Retinal pigment epithelial cell (primary cell): ENCODE results near the gene MRPL38.

ENCODE experiments used
- DNase-seq: peaks from one replicate; pipeline ENCODE4 v3.0.0-alpha.2; 2010; ENCODE audit warnings: low read depth
- H3K4me3 ChIP-seq: 2 replicates; pipeline ENCODE4 v1.5.1; 2011; ENCODE audit warnings: mild to moderate bottlenecking, low read length, control low read depth, moderate library complexity
- TF ChIP-seq, protein P1 (sequence below): conservative IDR thresholded peaks from 2 replicates; pipeline ENCODE4 v1.5.1; 2011; ENCODE audit warnings: low read depth, low read length, control low read depth, inconsistent platforms

Gene MRPL38

DNA sequence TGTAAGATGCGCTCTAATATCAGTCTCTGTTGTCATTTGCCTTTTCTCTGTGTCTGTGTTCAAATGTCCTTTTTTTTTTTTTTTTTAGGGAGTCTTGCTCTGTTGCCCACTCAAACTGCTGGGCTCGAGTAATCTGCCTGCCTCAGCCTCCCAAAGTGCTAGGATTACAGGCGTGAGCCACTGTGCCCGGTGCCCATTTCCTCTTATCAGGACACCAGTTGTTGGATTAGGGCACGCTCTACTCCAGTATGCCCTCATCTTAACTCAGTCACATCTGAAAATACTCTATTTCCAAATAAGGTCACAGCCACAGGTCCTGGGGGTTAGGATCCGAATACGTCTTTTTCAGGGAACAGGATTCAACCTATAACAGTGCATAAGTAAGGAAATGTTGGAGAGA lies 24.4 kb downstream of the MRPL38 start:
- H3K4me3 ChIP-seq = no peak overlapping the region
- TF ChIP-seq, protein P1, sequence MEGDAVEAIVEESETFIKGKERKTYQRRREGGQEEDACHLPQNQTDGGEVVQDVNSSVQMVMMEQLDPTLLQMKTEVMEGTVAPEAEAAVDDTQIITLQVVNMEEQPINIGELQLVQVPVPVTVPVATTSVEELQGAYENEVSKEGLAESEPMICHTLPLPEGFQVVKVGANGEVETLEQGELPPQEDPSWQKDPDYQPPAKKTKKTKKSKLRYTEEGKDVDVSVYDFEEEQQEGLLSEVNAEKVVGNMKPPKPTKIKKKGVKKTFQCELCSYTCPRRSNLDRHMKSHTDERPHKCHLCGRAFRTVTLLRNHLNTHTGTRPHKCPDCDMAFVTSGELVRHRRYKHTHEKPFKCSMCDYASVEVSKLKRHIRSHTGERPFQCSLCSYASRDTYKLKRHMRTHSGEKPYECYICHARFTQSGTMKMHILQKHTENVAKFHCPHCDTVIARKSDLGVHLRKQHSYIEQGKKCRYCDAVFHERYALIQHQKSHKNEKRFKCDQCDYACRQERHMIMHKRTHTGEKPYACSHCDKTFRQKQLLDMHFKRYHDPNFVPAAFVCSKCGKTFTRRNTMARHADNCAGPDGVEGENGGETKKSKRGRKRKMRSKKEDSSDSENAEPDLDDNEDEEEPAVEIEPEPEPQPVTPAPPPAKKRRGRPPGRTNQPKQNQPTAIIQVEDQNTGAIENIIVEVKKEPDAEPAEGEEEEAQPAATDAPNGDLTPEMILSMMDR = no peak
- no peak for DNase-seq

DNA sequence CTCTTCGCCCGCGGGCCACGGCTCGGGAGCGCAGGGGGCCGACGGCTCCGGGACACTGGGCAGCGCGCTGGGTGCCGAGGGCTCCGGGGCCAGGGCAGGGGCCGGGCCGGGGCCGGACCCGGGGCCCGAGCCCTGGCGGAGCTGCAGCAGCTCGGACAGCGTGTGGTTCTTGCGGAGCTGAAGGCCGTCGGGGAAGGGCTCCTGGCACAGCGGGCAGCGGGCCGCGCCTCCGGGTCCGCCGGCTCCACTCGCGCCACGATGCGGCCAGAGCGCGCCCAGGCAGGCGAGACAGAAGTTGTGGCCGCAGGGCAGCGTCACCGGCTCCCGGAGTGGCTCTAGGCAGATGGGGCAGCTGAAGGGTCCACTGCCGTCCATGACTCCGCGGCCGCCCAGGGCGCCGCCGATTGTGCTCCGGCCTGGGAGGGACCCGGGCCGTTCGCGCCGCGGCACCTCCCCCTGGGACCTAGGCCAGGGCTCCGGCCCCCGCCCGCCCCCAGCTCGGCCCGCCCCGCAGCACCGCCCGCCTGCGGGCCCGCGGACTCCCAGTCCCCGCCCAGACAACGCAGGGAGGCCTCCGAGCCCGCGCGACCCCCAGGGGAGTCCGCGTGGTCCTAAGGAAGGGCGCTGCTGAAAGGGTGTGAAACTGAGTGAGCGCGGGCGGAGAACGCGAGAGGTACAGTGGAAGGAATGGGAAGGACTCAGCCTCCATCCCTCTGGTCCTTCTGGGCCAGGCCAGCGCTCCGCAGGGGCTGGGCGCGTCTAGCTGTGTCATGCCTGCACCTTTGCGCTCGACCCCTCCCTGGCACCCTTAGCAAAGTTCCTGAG lies 26.3 kb downstream of the MRPL38 start, which contains the start of gene TRIM47:
TRIM47 (minus strand) TSS at position 408 of the 825 bp plus-strand sequence; CDS start at position 375, 33 bp downstream.
- TF ChIP-seq, protein P1 = peak; percentile 21
- peak within 1 kb of the TSS; percentile 75 for H3K4me3 ChIP-seq
- DNase-seq = no peak

DNA sequence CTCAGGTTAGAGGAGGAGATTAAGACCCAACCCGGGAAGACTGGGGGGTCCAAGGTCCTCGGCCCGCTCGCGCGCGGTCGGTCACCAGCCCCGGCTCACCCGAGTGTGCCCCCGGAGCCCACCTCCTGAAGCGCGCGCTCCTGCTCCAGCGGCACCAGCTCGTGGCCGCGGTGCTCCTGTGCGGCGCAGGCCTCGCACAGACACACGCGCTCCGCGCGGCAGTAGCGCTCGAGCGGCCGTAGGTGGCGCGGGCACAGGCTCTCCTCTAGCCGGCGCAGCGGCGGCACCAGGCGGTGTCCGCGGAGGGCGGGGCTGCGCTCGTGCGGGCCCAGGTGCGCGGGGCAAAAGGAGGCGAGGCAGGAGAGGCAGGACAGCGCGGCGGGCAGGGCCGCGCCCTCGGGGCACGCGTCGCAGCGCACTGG lies 26.9 kb downstream of the MRPL38 start:
- peak overlapping the region; percentile 75 for H3K4me3 ChIP-seq
- TF ChIP-seq, protein P1 = peak; percentile 51
- no peak for DNase-seq

DNA sequence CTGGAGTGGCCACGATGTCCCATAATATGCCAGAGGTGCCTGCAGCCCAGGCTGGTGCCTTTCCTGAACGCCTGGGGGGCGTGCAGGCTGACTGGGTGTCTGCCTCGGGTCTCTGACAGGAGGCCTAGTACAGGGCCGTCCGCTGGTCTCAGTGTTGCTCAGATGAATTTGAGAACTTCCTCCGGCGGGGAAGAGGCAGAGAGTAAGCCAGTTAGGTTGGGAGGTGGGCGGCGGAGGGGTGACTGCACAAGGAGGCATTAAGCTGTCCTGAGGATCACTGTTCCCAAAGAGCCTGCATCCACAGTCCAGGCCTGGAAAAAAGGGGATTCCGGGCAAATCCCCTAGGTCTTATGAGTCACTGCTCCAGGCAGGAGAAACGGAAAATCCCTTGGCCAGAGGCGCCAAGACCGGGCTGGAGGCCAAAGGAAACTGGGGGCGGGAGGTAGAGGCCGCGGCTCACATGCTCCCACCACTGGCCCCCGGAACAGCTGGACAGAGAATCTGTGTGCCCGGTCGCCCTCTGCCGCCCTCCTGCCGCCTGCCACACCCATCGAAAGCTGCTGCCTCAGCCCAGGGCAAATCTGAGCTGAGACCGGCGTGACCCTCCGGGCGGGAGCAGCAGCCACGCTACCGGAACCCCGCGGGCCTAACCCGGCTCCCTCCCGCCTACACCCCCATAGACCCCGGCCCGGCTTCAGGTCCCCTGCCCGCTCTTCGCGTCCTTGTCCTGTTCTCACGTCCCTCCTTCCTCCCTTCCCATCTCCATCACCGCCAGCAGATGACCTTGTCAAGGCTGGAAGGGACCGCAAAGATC lies 27.5 kb downstream of the MRPL38 start:
- TF ChIP-seq, protein P1 = no peak
- H3K4me3 ChIP-seq = peak overlapping the region; percentile 75
- DNase-seq = peak; percentile 92

DNA sequence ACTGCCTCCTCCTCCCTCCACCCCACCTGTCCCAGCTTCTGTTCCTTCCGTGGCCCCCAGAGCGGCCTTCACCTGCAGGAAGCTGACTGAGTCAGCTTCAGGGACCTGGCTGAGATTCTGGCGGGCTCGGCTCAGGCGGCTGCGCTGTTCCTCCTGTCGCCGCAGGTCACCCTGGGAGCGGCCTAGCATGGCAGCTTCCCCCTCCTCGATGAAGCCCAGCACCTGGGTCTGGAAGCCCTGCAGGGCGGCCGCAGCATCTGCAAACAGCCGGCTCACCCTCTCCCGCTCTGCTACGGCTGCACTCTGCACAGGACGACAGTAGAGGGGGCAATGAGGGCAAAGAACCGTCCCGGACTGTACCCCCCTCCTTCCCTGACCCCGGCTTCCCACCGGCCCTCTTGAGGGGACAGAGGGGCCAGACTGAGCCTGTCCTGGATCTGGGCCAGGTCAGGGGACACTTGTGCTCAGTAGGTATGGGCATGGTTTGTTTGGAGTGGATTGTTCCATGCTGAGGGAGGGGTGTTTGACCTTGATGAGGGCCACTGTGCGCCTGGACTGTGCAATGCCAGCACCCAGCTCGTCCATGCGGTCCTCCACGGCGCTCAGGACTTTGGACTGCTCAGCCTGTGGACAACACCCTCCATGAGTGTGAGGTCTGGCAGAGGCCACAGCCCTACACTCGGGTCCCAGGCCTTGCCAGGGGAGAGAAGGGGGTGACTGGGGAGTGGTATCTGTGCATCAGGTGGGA lies 28.3 kb downstream of the MRPL38 start:
- H3K4me3 ChIP-seq = peak overlapping the region; percentile 75
- TF ChIP-seq, protein P1 = peak; percentile 29
- DNase-seq = no peak

DNA sequence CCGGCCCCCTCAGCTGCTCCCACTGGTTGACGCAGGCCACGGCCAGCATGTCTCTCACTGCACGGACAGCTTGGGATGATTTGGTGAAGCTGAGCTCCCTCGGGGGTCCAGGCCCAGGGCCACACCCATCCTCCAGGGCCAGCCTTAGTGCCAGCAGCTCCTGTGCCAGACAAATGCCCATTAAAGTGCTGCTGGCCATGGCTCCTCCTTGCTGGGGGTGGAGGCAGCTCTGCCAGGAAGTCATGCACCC lies 28.8 kb downstream of the MRPL38 start:
- TF ChIP-seq, protein P1 = no peak
- peak overlapping the region; percentile 75 for H3K4me3 ChIP-seq
- no peak for DNase-seq
